ENCODE data around the gene FCF1.

FCF1 gene

GRCh38 chr14:74711651-74712050 is 1.3 kb upstream of the FCF1 start:
- TF ChIP-seq, protein P1, sequence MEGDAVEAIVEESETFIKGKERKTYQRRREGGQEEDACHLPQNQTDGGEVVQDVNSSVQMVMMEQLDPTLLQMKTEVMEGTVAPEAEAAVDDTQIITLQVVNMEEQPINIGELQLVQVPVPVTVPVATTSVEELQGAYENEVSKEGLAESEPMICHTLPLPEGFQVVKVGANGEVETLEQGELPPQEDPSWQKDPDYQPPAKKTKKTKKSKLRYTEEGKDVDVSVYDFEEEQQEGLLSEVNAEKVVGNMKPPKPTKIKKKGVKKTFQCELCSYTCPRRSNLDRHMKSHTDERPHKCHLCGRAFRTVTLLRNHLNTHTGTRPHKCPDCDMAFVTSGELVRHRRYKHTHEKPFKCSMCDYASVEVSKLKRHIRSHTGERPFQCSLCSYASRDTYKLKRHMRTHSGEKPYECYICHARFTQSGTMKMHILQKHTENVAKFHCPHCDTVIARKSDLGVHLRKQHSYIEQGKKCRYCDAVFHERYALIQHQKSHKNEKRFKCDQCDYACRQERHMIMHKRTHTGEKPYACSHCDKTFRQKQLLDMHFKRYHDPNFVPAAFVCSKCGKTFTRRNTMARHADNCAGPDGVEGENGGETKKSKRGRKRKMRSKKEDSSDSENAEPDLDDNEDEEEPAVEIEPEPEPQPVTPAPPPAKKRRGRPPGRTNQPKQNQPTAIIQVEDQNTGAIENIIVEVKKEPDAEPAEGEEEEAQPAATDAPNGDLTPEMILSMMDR (IDR thresholded peaks at IDR 0.05; ENCODE audit: low read depth, low read length), result no peak
- no peak for DNase-seq (ENCODE audit: extremely low read depth, low read depth)

GRCh38 chr14:74713395-74713735 is 421 bp downstream of the FCF1 start:
- TF ChIP-seq, protein P1 (IDR thresholded peaks at IDR 0.05; ENCODE audit: low read depth, low read length), result no peak
- DNase-seq (ENCODE audit: extremely low read depth, low read depth), result no peak

DNA sequence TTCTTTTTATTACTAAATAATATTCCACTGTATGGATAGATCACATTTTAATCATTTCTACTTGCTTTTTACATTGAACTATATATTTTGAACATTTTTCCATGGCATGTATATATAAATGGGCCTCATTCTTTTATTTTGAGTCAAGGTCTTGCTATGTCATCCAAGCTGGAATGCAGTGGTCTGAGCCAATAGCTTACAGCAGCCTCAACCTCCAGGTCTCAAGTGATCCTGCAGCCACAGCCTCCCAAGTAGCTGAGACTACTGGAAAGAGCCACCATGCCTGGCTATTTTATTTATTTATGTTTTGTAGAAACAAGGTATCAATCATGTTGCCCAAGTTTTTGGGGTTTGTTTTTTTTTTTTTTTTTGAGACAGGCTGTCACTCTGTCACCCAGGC is 7.6 kb downstream of the FCF1 start:
- TF ChIP-seq, protein P1 (IDR thresholded peaks at IDR 0.05; ENCODE audit: low read depth, low read length), result no peak
- no peak for DNase-seq (ENCODE audit: extremely low read depth, low read depth)

- no peak for DNase-seq (ENCODE audit: extremely low read depth, low read depth)
- TF ChIP-seq, protein P1 (IDR thresholded peaks at IDR 0.05; ENCODE audit: low read depth, low read length), result no peak
These were observed 10.2 kb downstream of the FCF1 start for GRCh38 chr14:74723134-74723533.

GRCh38 chr14:74732387-74732786 is 19.4 kb downstream of the FCF1 start:
- DNase-seq (ENCODE audit: extremely low read depth, low read depth), result no peak
- TF ChIP-seq, protein P1 (IDR thresholded peaks at IDR 0.05; ENCODE audit: low read depth, low read length), result no peak

- no peak for DNase-seq (ENCODE audit: extremely low read depth, low read depth)
- TF ChIP-seq, protein P1 (IDR thresholded peaks at IDR 0.05; ENCODE audit: low read depth, low read length), result no peak
These were observed 20.3 kb downstream of the FCF1 start for GRCh38 chr14:74733221-74733620.

DNA sequence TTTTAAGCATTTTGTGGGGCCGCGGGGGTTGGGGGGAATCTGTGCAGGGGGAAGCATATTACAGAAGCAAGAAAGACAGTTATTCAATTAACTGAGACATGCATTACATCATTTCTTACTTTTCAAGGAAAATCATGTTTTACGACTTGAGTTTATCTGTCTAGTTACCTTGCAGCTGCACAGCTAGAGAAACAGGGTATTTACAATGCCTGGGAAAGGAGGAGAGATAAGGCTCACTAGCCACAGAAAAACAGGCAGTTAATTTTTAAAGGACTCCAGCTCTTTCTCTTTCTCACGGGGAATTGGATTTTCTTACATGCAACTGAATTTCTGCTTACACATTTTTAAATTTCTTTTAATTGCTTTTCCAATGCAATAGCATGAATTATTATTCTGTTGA is 22.2 kb downstream of the FCF1 start:
- DNase-seq (ENCODE audit: extremely low read depth, low read depth), result no peak
- TF ChIP-seq, protein P1 (IDR thresholded peaks at IDR 0.05; ENCODE audit: low read depth, low read length), result no peak

All from AG09319 (cell line).